A549 (cell line): ENCODE data around the gene AGRN.

ENCODE experiments used
- CTCF ChIP-seq: fragments of >200 bp; sonication (Bioruptor Twin); formaldehyde crosslinking; IDR thresholded peaks from 3 replicates; pipeline ENCODE4 v1.5.1; 2016
- EHMT2 ChIP-seq: fragments of 200-600 bp; sonication (generic); IDR thresholded peaks from 2 replicates; pipeline ENCODE4 v1.6.1; 2016; ENCODE audit warnings: antibody characterized with exemption, low read depth, mild to moderate bottlenecking, moderate library complexity
- JUNB ChIP-seq: fragments of >200 bp; sonication (Bioruptor Twin); formaldehyde crosslinking; IDR thresholded peaks from 2 replicates; pipeline ENCODE4 v1.6.1; 2016
- MAX ChIP-seq: IDR thresholded peaks from 2 replicates; pipeline ENCODE4 v1.6.1; 2012
- POLR2A ChIP-seq: IDR thresholded peaks from 2 replicates; pipeline ENCODE4 v1.6.1; 2012; ENCODE audit warnings: mild to moderate bottlenecking, low read length
- RAD21 ChIP-seq, 2 experiments: fragments of >200 bp in 1 of 2; sonication (Bioruptor Twin) in 1 of 2; formaldehyde crosslinking in 1 of 2; IDR thresholded peaks in 1 of 2; conservative IDR thresholded peaks in 1 of 2; 2 replicates in 1 of 2; 3 replicates in 1 of 2; pipeline ENCODE4 v1.6.1; 2012 to 2018; ENCODE audit warnings: inconsistent platforms in 1 of 2
- REST ChIP-seq: fragments of 200-600 bp; sonication (generic); IDR thresholded peaks from 2 replicates; pipeline ENCODE4 v1.6.1; 2016; ENCODE audit warnings: antibody characterized with exemption, mild to moderate bottlenecking, moderate library complexity
- SMC3 ChIP-seq: fragments of >200 bp; sonication (Bioruptor Twin); formaldehyde crosslinking; IDR thresholded peaks from 3 replicates; pipeline ENCODE4 v1.6.1; 2018; ENCODE audit warnings: inconsistent platforms

DNA sequence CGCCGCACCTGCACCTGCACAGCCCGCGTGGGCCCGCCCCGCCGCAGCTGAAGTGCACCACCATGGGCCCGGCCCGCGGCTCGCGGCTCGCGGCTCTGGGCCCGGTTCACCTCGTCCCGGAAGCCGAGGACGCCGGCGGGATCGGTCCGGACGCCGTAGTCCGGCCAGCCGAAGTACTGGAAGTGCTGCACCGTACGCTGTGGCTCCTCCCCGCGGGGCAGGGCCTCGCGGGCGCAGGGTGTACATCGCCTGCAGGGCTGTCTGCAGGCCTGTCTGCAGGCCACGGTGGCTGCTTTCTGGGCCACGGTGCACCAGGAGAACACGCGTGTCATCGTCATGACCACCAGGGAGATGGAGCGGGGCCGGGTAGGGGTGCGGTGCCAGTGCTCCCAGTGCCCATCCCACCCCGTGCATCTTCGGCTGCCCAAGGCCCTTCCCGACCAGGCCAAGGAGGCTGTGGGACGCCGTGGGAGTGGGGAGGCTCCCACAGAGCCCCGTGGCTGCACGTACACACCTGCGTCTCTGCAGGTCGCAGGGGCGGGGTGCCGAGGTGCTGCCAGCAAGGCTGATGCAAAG lies 47.5 kb downstream of the AGRN start:
- TF ChIP-seq CTCF: no peak
- no peak for TF ChIP-seq POLR2A
- no peak for TF ChIP-seq REST
- TF ChIP-seq RAD21 (conservative IDR thresholded peaks at IDR 0.05 in 1 of 2, IDR thresholded peaks at IDR 0.05 in 1 of 2): no peak
- no peak for TF ChIP-seq SMC3
- TF ChIP-seq JUNB: no peak
- no peak for TF ChIP-seq EHMT2
- TF ChIP-seq MAX: no peak
